NK-92 treated with Interleukin-12 subunit alpha and Interleukin-12 subunit beta, amount 100 ng/mL, for 24 hours (cell line): ENCODE data around the gene DDX19B.
"Not testable (repeated sequence)": the region's sequence is repeated elsewhere in the genome, so short reads cannot be mapped to it uniquely, and the experiment has no call there.

Source experiments
- DNase-seq: peaks from one replicate; lab custom pipeline; 2025; lab: John Stamatoyannopoulos, UW

The DDX19B gene

GRCh38 chr16:70348991-70349390 lies 50.0 kb downstream of the DDX19B start:
- no peak for DNase-seq

GRCh38 chr16:70349783-70350182 lies 50.8 kb downstream of the DDX19B start:
- no peak for DNase-seq

- DNase-seq: no peak
Measured at GRCh38 chr16:70359552-70359951, 60.6 kb downstream of the DDX19B start.

GRCh38 chr16:70364399-70364798 lies 65.4 kb downstream of the DDX19B start:
- DNase-seq: no peak

- DNase-seq: not testable (repeated sequence)
Measured at GRCh38 chr16:70370145-70370544, 71.2 kb downstream of the DDX19B start.

- DNase-seq: no peak
Measured at GRCh38 chr16:70370924-70371323, 71.9 kb downstream of the DDX19B start.

GRCh38 chr16:70372921-70373728 lies 74.1 kb downstream of the DDX19B start:
- DNase-seq: no peak

- DNase-seq: no peak
Measured at GRCh38 chr16:70374213-70374612, 75.2 kb downstream of the DDX19B start.

GRCh38 chr16:70375636-70376611 lies 76.9 kb downstream of the DDX19B start:
- no peak for DNase-seq

GRCh38 chr16:70377782-70378181 lies 78.8 kb downstream of the DDX19B start:
- no peak for DNase-seq

- no peak for DNase-seq
Measured at GRCh38 chr16:70378869-70379493, 80.0 kb downstream of the DDX19B start.

- DNase-seq: peak; percentile 44
Measured at GRCh38 chr16:70380248-70380918, 81.4 kb downstream of the DDX19B start.

- peak; percentile 93 for DNase-seq
Measured at GRCh38 chr16:70380919-70381603, 82.1 kb downstream of the DDX19B start.

GRCh38 chr16:70381604-70382342 lies 82.8 kb downstream of the DDX19B start:
- no peak for DNase-seq

GRCh38 chr16:70383421-70383960 lies 84.5 kb downstream of the DDX19B start:
- DNase-seq: no peak
